Ascending aorta (tissue), 2 donors: ENCODE data around the gene MIPOL1. TPM values are rescaled to one million over a fixed set of nuclear protein-coding genes. Genes with fewer than 3 reads are reported as not detected.
A peak's percentile ranks its signal among the peaks of the same experiment; 100 is the strongest.

Experiments
- DNase-seq, 2 donors: peaks; one replicate each; pipeline ENCODE4 v3.0.0-alpha.2; 2019; ENCODE audit warnings: low spot score in 2 of 2
- H3K27ac ChIP-seq, 2 donors: fragments of 200-600 bp; sonication (generic); one replicate each; pipeline ENCODE4 v1.5.1; 2016 to 2017; ENCODE audit warnings: mild to moderate bottlenecking in 1 of 2
- H3K27me3 ChIP-seq: fragments of 200-600 bp; sonication (generic); one replicate; pipeline ENCODE4 v1.5.1; 2017
- H3K36me3 ChIP-seq, 2 donors: fragments of 200-600 bp; sonication (generic); one replicate each; pipeline ENCODE4 v1.5.1; 2016
- H3K4me1 ChIP-seq, 2 donors: fragments of 200-600 bp; sonication (generic); one replicate each; pipeline ENCODE4 v1.5.1; 2016 to 2017; ENCODE audit warnings: mild to moderate bottlenecking in 1 of 2
- H3K4me3 ChIP-seq, 2 donors: fragments of 200-600 bp; sonication (generic); one replicate each; pipeline ENCODE4 v1.5.1; 2016 to 2017; ENCODE audit warnings: mild to moderate bottlenecking in 1 of 2
- H3K9me3 ChIP-seq, 2 donors: fragments of 200-600 bp; sonication (generic); one replicate each; pipeline ENCODE4 v1.5.1; 2016
- intact Hi-C: fragments of 100-400 bp; cut with DNase I; formaldehyde crosslinking; loops from one replicate; pipeline ENCODE4 v1.15.1; 2023
- total RNA-seq: library from RNA; depleted of rRNA; stranded (reverse); fragments of >200 nt; gene quantifications from one replicate; pipeline ENCODE4 v1.1.0, GENCODE V29; 2016
- TF ChIP-seq, protein P1 (sequence below), 3 experiments: fragments of 200-600 bp in 2 of 3; fragments of 450-650 bp in 1 of 3; sonication (generic) in 2 of 3; IDR thresholded peaks; one replicate each; pipeline ENCODE4 v1.5.1; 2016 to 2019; ENCODE audit warnings: antibody characterized with exemption in 3 of 3, mild to moderate bottlenecking in 1 of 3, moderate library complexity in 1 of 3

MIPOL1 gene
- total RNA-seq, 1 donor from 2014 or later: 8.6 TPM

DNA sequence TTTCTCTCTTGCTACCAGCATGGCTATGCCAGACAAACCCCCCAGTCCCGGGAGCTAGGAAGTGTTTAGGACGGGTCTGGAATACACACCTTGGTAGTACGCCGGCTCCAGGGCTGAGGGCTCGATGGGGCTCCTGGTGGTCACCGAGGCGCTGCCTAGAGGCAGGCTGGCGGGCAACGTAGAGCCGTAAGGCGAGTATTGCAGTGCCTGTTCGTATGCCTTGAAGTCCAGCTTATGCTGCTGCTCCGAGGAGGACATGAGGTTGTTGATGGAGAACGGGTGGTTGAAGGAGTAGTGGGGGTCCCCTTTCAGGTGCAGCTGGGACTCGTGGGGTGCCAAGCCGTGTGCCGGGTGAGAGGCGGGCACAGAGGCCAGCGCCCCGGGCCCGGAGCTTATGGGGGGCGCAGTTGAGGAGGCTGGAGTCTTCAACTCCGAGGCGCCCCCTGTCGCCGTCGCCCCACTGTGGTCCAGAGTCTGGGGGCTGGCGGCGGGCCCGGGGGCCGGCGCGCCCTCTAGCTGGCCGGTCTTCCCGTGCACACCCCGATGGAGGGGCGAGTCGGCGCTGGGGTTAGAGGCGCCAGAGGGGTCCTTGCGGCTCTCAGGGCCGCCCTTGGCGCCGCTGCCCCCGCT is 393.7 kb downstream of the MIPOL1 start:
- H3K9me3 ChIP-seq: no peaks in the 10 kb centered on the region
- H3K27me3 ChIP-seq: peaks cover 52% of the 10 kb centered on the region
- H3K4me1 ChIP-seq: peaks cover 0 to 10% of the 10 kb centered on the region in 2 donors
- TF ChIP-seq, protein P1, sequence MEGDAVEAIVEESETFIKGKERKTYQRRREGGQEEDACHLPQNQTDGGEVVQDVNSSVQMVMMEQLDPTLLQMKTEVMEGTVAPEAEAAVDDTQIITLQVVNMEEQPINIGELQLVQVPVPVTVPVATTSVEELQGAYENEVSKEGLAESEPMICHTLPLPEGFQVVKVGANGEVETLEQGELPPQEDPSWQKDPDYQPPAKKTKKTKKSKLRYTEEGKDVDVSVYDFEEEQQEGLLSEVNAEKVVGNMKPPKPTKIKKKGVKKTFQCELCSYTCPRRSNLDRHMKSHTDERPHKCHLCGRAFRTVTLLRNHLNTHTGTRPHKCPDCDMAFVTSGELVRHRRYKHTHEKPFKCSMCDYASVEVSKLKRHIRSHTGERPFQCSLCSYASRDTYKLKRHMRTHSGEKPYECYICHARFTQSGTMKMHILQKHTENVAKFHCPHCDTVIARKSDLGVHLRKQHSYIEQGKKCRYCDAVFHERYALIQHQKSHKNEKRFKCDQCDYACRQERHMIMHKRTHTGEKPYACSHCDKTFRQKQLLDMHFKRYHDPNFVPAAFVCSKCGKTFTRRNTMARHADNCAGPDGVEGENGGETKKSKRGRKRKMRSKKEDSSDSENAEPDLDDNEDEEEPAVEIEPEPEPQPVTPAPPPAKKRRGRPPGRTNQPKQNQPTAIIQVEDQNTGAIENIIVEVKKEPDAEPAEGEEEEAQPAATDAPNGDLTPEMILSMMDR (IDR thresholded peaks at IDR 0.05): no peak
- intact Hi-C loops: loop anchor here (10.0 kb wide), 3 partner anchors 347 to 1067 kb away; partner anchors contain the start of gene NKX2-1
- H3K4me3 ChIP-seq: no peak overlapping the region
- no peak overlapping the region for H3K27ac ChIP-seq
- no peaks in the 10 kb centered on the region for H3K36me3 ChIP-seq
- DNase-seq: no peak

DNA sequence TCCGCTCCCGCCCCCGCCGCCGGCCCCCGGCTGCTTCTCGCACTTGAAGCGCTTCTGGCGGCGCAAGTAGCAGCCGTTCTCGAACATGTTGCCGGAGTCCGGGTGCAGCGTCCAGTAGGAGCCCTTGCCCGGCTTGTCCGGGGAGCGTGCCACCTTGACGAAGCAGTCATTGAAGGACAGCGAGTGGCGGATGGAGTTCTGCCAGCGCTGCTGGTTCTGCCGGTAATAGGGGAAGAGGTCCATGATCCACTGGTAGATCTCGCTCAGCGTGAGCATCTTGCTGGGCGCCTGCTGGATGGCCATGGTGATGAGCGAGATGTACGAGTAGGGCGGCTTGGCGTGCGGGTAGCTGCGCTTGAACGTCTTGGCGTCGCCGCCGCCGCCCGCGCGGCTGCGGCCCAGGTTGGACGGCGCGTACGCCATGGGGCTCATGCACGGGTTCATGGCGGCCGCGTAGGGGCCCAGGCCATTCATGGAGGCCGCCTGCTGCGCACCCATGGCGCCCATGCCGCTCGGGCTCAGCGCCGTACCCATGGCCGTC is 394.3 kb downstream of the MIPOL1 start:
- H3K27me3 ChIP-seq: peaks cover 51% of the 10 kb centered on the region

DNA sequence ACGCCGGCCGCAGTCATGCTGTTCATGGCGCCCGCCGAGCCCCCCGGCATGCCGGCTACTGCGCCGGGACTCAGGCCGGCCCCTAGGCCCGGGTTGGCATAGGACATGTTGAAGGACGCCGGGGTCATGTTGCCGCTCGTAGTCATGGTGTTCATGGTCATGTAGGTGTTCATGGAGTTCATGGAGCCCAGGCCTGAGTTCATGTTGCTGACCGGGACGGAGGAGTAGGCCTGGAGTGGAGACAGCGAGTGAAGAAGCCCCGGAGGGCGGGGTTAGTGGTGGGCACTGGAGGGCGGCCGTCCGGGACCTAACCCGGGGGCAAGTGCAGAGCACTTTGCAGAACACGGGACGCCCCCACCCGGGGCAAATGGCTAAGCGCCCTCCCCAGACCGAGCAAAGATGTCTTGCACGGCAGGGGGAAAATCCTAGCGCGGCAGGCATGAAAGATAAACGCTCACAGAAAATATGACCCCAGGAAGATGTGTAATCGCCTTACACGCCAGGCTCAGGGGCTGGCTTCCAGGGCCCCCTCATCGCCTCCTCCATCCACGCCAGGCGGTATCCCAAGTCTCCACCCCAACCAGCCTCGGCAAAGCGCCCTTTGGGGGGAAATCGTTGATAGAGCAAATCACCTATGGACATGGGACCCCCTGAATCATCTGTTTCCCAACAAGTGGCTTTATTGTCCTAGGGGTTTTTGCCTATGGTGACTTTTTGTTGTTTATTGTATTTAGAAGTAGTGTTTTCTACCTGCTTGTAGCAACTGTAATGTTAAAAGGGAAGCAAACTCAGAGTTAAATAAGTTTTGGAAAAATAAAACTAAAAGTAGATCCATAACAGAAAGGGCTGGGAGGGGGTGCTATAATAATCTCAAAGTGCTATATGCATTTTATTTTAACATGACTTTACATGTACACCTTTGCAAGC is 395.0 kb downstream of the MIPOL1 start:
- peaks cover 0 to 13% of the 10 kb centered on the region in 2 donors for H3K4me1 ChIP-seq
- H3K36me3 ChIP-seq: no peaks in the 10 kb centered on the region
- H3K9me3 ChIP-seq: no peaks in the 10 kb centered on the region
- intact Hi-C loops: loop anchor here (10.0 kb wide), 3 partner anchors 348 to 1068 kb away; partner anchors contain the start of gene NKX2-1
- TF ChIP-seq, protein P1 (IDR thresholded peaks at IDR 0.05): no peak
- DNase-seq: no peak
- H3K27ac ChIP-seq: no peak overlapping the region
- peaks cover 54% of the 10 kb centered on the region for H3K27me3 ChIP-seq
- H3K4me3 ChIP-seq: no peak overlapping the region

More for the DNA sequence above, 394.3 kb downstream of the MIPOL1 start:
- H3K4me3 ChIP-seq: no peak overlapping the region
- DNase-seq: no peak
- H3K36me3 ChIP-seq: no peaks in the 10 kb centered on the region
- peaks cover 0 to 10% of the 10 kb centered on the region in 2 donors for H3K4me1 ChIP-seq
- no peak overlapping the region for H3K27ac ChIP-seq
- H3K9me3 ChIP-seq: no peaks in the 10 kb centered on the region
- TF ChIP-seq, protein P1 (IDR thresholded peaks at IDR 0.05): no peak
- intact Hi-C loops: loop anchor here (10.0 kb wide), 3 partner anchors 347 to 1067 kb away; partner anchors contain the start of gene NKX2-1

DNA sequence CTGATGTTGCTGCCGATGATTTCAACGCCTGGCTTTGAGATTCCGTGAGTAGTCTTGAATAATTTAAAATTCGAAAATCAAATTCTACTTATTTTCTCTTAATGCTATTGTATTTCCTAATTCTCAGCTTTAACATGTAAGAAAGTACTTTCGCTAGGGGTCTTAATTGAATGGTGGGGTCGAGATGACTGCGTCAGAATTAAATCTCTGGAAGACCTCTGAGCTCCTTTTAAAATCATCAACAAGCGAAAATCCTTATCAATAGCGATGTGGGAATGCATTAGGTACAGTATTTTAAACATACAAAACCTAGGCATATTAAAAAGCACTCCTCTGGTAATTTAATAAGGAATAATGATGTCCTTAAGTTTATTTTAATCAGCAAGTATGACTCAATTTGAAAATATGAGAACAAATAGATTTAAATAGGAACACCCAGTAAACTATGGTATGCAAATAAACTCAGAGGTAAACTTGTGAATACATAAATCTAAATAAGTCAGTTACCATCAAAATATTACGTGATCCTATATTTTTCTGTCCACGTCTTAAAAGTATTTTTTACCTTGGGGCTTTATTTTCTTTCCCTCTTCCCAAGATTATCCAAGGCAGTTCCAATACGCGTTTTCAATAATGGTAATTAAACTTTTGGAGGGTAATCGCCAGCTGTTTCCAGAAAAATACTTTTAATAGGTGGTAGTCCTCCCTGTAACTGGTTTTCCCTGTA is 395.9 kb downstream of the MIPOL1 start:
- intact Hi-C loops: loop anchor here (10.0 kb wide), 3 partner anchors 349 to 1069 kb away; partner anchors contain the start of gene NKX2-1
- Histone ChIP-seq H3K27me3 (peaks cover 56% of the 10 kb centered on the region), H3K36me3 (no peaks in the 10 kb centered on the region), H3K4me1 (peaks cover 0 to 13% of the 10 kb centered on the region in 2 donors), H3K4me3 (peak overlapping the region; percentile 56 to 57), H3K9me3 (no peaks in the 10 kb centered on the region), H3K27ac (no peak overlapping the region)
- no peak for DNase-seq
- TF ChIP-seq, protein P1 (IDR thresholded peaks at IDR 0.05): no peak
